ENCODE data around the gene ABCD3.
"Not testable (repeated sequence)": the region's sequence is repeated elsewhere in the genome, so short reads cannot be mapped to it uniquely, and the experiment has no call there.

The ABCD3 gene

DNA sequence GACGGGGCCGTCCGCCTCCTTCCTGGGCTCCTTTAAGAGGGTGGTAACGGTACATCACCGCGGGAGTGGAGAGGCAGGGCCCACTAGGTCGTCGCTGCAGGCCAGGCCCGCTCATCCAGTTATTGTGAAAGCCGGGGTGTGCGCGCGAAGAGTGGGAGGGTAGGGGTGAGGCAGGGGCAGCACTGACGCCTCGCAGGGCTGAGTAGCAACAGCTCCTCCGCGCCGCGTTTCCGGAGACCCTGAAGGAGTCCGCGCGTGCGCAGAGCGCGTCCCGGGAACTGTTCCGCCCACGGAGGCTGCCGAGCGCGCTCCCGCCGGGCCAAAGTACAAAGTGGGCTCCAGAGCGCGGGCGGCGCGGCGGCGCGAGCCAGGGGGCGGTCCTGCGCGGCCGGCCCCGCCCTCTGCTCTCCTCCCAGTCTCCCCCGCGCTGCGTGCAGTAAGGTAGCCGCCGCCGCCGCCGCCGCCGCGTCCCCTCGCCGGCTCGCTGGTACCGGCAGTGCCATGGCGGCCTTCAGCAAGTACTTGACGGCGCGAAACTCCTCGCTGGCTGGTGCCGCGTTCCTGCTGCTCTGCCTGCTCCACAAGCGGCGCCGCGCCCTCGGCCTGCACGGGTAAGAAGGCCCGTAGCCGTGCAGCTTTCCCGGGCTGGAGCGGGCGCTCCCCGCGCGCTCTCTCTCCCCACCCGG, at the start of gene ABCD3:
Gene ABCD3, plus strand, starts transcription at position 412 of the 686 bp plus-strand sequence. Its CDS starts 90 bp downstream, at position 502.
- DNase-seq: peak; percentile 77

DNA sequence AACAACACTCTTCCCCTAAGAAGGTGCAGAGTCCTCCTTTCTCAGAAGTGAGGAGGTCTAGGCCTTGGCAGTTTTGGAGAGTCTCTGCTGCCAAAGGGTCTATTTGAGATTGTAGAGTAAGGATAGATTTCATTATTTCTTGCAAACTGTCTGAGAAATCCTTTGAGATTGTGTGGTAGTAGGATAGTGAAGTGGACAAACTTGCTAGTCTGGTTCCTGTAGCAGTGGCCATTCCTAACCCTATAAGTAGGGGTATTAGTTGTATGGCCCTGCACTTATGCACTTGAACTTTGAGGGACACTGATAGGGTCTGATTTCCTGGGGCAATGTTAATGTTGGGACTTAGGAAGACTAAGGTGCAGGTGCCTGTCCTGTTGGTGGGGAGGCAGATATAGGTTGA, 45.4 kb upstream of the ABCD3 start:
- not testable (repeated sequence) for DNase-seq

- DNase-seq: not testable (repeated sequence)
Observed at GRCh38 chr1:94373311-94373710, 44.9 kb upstream of the ABCD3 start.

- not testable (repeated sequence) for DNase-seq
Observed at GRCh38 chr1:94375666-94376065, 42.5 kb upstream of the ABCD3 start.

DNA sequence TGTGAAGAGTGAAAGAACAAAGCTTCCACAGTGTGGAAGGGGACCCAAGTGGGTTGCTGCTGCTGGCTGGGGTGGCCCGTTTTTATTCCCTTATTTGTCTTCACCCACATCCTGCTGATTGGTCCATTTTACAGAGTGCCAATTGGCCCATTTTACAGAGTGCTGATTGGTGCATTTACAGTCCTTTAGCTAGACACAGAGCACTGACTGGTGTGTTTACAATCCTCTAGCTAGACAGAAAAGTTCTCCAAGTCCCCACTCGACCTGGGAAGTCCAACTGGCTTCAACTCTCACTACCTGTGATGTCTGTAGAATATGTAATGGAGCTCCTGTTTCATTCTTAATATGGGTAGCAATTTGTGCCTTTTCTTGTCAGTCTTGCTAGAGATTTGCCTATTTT, 39.7 kb upstream of the ABCD3 start:
- DNase-seq: not testable (repeated sequence)

- DNase-seq: no peak
Observed at GRCh38 chr1:94379615-94380014, 38.6 kb upstream of the ABCD3 start.

- DNase-seq: no peak
Observed at GRCh38 chr1:94382201-94382600, 36.0 kb upstream of the ABCD3 start.

GRCh38 chr1:94383966-94384408, 34.2 kb upstream of the ABCD3 start:
- no peak for DNase-seq

DNA sequence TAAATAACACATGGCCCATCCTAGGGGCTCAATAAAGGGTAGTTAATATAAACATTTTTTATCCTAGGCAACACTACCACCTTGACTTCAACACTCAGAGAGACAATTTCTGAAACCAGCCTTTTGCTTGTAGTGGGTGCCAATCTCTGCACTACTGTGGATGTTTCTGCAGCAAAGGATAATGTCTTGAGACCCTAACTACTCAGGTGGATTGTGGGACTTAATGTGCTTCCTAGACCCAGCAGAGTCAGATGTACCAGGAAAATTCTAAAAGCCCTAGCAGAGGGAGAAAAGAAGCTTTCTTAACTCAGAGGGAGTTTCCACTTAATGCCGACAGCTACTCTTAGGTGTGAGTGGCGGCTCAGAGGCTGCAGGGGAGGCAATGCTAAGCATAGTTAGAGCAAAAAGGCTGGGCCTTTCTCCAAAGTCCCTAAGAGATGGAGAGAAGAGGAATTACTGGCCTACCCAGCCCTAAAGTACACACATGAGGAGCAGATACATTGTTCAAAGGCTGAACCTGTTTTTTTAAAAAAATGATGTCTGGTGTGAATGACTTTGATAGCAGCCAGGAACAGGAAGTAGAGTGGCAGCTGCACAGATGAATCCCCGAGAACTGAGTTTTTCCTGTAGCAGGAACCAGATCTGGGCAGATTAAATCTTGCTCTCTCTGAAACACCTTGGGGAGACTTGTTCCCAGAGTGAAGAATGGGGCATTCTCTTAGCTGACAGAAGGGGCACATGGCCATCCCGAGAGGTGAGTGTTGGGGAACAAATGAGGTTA, 33.5 kb upstream of the ABCD3 start:
- DNase-seq: no peak

- no peak for DNase-seq
Observed at GRCh38 chr1:94385308-94385929, 32.8 kb upstream of the ABCD3 start.

- DNase-seq: no peak
Observed at GRCh38 chr1:94389298-94389697, 28.9 kb upstream of the ABCD3 start.

DNA sequence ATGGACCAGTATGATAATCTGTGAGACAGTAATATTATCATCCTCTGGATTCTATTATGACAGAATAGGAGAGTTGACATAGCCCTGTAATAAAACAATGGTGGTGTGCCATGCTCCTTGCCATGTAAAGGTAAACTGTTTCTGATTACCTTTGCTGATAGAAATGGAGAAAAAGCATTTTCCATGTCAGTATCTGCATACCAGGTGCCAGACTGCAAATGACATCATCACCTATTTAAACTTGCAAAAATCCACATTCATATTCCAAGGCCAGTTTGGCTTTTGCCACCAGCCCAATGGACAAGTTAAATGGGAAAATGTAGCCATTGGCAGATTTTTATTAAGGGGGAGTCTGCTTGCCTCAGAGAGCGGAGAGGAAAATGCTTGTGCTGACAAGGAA, 23.9 kb upstream of the ABCD3 start:
- no peak for DNase-seq

DNA sequence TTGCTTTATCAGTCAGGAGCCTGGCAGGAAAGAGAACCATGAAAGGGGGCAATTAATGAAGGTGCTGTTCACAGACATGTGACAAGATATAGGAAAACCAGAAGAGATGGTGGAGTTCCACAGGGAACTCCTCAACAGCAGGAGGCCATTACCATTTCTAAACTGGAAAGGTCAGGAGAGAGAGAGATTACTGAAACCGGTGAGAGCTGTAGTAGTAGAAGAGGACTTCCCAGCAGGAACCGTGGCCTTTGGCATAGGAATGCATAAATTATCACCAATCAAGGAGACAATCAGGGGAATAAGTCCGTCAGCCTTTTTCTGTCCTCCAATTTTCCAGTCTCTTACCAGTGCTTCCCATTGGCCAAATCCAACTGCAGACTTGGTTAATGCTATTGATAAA, 23.0 kb upstream of the ABCD3 start:
- DNase-seq: no peak

GRCh38 chr1:94395748-94396309, 22.4 kb upstream of the ABCD3 start:
- DNase-seq: no peak

GRCh38 chr1:94396356-94397010, 21.7 kb upstream of the ABCD3 start:
- DNase-seq: no peak

DNA sequence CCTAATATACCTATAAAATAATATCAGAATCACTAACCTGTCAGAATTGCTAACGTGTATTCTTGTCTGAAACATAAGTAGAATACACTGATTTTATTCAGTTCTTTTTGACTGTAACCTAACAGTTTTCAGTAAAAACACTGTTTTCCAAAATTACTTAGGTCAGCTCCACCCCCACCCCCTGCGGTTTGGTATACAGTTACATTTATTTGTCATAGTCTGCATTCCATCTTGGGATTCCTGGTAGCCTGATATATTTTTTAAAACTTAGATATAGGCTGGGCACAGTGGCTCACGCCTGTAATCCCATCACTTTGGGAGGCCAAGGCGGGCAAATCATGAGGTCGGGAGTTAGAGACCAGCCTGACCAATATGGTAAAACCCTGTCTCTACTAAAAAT, 19.8 kb upstream of the ABCD3 start:
- no peak for DNase-seq

GRCh38 chr1:94399453-94399852, 18.7 kb upstream of the ABCD3 start:
- no peak for DNase-seq

DNA sequence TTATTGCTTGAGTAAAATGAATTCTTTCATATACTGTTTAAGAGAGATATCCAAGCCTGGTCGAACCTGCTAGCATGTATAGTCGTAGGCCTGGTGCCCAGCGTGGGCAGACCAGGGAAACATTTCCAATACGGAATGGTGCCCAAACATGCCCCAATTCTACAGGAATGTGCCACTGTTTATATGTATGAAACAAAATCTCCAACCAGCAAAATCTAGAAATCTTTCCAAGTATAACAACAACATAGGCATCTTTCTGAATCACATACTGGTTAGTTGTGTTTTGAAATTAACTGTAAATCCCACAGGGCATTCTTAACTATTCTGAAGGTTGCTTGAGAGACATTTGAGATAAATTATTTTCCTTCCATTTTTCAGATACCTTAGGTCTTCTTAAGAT, 17.0 kb upstream of the ABCD3 start:
- DNase-seq: no peak

DNA sequence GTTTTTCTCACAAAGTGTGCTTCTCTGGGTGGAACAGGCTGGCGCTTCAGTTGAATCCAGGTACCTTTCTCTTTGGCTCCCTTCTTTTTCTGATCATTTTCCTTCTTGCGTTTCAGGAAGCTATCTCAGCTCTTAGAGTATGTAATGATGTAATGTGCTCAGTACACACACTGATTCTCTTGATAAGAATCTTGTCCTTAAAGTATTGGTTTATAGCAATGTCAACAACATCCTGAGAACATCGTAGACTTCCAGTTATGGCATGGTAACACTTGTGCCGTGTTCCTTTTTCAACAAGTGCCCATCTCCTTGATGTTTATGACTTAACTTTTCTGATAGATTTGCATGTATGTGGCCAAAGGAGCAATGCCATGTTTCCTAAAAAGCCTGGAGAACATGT, 11.7 kb upstream of the ABCD3 start:
- DNase-seq: no peak

GRCh38 chr1:94408104-94408830, 9.9 kb upstream of the ABCD3 start:
- no peak for DNase-seq

DNA sequence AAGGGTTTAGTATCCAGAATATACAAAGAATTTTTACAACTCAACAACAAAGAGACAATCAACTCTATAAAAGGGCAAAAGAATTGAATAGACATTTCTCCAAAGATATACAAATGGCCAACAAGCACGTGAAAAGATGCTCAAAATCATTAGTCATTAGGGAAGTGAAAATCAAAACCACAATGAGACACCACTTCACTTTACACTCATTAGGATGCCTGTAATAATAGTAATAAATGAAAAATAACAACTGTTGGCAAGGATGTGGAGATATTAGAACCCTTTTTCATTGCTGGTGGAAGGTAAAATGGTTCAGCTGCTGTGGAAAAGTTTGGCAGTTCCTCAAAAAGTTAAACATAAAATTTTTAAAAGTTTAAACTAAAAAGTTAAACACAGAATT, 7.0 kb upstream of the ABCD3 start:
- DNase-seq: no peak

DNA sequence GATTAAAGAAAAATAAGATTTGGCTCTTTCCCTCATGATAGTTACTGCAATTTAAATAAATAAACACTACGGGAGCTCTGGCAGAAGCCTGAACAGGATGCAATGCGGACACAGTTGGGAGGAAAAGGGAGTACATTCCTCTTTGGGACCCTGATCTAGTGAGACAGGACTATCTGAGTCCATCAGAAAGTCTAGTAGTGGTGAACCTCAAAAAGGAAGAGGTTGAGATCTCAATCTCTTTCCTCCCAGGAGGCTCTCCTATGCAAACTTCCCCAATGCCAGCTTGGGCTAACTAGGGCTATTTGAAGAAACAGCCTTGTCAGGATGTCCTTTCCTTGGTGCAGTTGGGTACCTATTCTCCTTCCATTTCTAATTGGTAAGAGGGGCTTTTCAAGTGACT, 4.9 kb upstream of the ABCD3 start:
- DNase-seq: no peak

All from NCI-H1436 treated with DMSO at 0.1 percent for 48 hours (cell line).